Measurements from ENCODE around the gene TYMP.
A peak's percentile ranks its signal among the peaks of the same experiment; 100 is the strongest.
"Not testable (repeated sequence)": the region's sequence is repeated elsewhere in the genome, so short reads cannot be mapped to it uniquely, and the experiment has no call there.

Gene TYMP

DNA sequence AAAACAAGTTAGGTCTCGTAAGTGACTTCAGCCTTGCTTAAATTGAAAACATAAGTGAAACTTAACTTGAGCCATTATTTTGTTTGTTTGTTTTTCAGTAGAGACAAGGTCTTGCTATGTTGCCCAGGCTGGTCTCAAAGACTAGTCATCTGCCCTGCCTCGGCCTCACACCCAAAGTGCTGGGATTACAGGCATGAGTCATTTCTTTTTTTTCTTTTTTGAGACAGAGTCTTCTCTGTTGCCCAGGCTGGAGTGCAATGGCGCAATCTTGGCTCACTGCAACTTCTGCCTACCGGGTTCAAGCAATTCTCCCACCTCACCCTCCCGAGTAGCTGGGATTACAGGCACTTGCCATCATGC is 11.8 kb upstream of the TYMP start:
- DNase-seq (ENCODE audit: low spot score), result peak; percentile 88

DNA sequence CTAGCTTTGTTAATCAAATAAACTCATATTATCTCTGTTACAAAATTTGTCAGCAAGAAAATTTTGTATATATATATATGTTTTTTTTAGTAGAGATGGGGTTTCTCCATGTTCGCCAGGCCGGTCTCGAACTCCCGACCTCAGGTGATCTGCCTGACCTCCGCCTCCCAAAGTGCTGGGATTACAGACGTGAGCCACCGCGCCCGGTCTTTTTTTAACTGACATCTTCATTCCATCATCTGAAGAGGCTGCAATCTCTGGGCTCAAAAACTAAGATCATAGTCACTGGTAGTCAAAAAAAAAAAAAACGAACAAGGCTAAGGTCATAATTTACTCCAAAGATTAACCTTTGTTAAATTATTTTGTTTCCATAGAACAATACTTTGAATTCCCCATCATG is 10.6 kb upstream of the TYMP start:
- no peak for DNase-seq (ENCODE audit: low spot score)

- no peak for DNase-seq (ENCODE audit: low spot score)
These were observed 8.0 kb upstream of the TYMP start for GRCh38 chr22:50537765-50538164.

GRCh38 chr22:50536226-50536625 is 6.4 kb upstream of the TYMP start:
- no peak for DNase-seq (ENCODE audit: low spot score)

- no peak for DNase-seq (ENCODE audit: low spot score)
These were observed 5.3 kb upstream of the TYMP start for GRCh38 chr22:50535113-50535512.

- DNase-seq (ENCODE audit: low spot score), result not testable (repeated sequence)
These were observed 4.3 kb upstream of the TYMP start for GRCh38 chr22:50533856-50534711.

- no peak for DNase-seq (ENCODE audit: low spot score)
These were observed 3.3 kb upstream of the TYMP start for GRCh38 chr22:50532824-50533796.

- DNase-seq (ENCODE audit: low spot score), result no peak
These were observed 2.3 kb upstream of the TYMP start for GRCh38 chr22:50531962-50532674.

DNA sequence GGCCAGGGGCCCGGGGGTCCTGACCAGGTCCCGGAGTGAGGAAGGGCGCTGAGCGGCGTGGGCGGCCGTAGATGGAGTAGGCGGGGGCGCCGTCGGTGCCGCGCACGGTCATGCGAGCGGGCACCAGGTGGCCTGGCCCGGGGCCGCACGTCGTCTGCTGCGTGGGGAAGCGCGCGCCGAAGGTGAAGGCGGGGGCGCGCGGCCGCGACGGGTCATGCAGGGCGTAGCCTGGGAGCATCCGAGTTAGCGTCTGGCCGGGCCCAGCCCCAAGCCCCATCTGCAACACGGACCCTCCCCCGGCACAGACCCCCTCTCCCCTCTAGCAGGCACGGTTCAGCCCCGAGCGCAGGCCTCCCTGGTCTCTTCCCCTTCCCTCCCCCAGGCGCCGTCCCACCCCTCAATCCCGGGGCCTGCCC is 1.7 kb upstream of the TYMP start:
- DNase-seq (ENCODE audit: low spot score), result peak; percentile 71

DNA sequence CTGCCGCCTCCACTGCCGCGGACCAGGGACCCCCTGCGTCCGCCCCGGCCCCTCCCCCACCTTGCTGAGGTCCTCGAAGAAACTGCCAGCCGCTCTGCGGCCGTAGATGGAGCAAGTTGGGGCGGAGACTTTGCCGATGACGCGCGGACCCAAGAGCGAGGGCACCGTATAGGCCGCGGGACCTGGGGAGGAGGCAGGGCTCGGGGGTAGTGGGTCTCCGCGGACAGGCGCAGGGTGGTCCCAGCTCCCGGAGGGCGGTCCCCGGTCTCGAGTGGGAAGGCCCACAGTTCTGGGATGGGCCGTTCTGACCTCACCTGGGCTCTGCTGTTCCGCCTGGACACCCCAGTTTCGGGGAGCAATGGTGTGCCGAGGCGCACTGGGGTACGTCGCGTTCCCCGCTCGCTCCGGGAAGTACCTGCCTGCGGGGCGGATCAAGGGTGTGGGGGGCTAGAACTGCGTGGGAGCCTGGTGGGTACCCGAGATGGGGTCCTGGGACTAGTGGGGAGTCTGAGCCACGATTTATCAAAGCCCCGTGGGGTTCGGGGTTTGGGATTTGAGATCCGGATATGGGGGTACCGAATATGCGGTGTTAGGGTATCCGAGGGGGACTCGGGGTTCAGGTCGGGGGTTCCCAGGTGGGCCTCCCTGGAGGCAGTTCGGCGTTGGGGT is 1.2 kb upstream of the TYMP start:
- DNase-seq (ENCODE audit: low spot score), result peak; percentile 90

GRCh38 chr22:50530580-50530876 is 716 bp upstream of the TYMP start:
- DNase-seq (ENCODE audit: low spot score), result no peak

- no peak for DNase-seq (ENCODE audit: low spot score)
These were observed 356 bp downstream of the TYMP start for GRCh38 chr22:50529416-50529896.

- DNase-seq (ENCODE audit: low spot score), result no peak
These were observed 963 bp downstream of the TYMP start for GRCh38 chr22:50528682-50529415.

DNA sequence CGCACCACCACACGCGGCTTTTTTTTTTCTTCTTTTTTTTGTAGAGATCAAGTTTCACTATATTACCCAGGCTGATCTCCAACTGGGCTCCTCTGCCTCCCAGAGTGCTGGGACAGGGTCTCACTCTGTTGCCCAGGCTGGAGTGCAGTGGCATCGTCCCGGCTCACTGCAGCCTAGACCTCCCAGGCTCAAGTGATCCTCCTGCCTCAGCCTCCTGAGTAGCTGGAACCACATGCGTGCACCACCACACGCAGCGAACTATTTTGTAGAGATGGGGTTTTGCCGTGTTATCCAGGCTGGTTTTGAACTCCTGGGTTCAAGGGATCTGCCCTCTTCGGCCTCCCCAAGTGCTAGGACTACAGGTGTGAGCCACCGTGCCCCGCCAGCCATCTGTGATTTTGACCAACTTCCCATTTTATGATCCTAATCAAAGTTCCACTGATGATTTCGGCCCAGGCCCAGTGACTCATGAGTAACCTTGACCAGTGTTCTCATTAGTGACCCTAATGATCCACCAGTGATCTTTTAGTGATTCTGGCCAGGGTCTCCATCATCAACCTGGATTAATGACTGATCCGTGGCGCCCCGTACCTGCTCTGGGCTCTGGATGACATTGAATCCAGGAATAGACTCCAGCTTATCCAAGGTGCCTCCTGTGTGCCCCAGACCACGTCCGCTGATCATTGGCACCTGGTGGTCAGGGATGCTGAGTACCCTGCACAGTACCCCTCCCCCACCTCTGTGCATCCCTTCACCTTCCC is 1.7 kb downstream of the TYMP start:
- no peak for DNase-seq (ENCODE audit: low spot score)

- peak; percentile 70 for DNase-seq (ENCODE audit: low spot score)
These were observed 2.7 kb downstream of the TYMP start for GRCh38 chr22:50526834-50527801.

GRCh38 chr22:50526108-50526833 is 3.5 kb downstream of the TYMP start:
- peak; percentile 88 for DNase-seq (ENCODE audit: low spot score)

GRCh38 chr22:50525858-50526107 is 4.0 kb downstream of the TYMP start:
- DNase-seq (ENCODE audit: low spot score), result no peak

- peak; percentile 98 for DNase-seq (ENCODE audit: low spot score)
These were observed 4.5 kb downstream of the TYMP start, which contains the start of gene SCO2 for GRCh38 chr22:50525104-50525857. Gene SCO2, minus strand, starts transcription at chr22:50525598. Its CDS starts 1,187 bp downstream, at chr22:50524411.

All from activated CD4-positive, alpha-beta T cell treated with anti-CD3 and anti-CD28 coated beads, Interleukin-2, Interleukin-4, amounts not matched to agents 100 ng/mL and 50 ng/mL, durations not matched to agents 16 hours and 8 hours (primary cell).